HepG2 (cell line): ENCODE measurements around the gene DPY19L1.

Experiments used
- CREB1 ChIP-seq, 2 experiments: fragments of 450-650 bp in 1 of 2; IDR thresholded peaks; 2 replicates each; pipeline ENCODE4 v1.6.1; 2016 to 2017; ENCODE audit warnings: control low read depth in 1 of 2, mild to moderate bottlenecking in 1 of 2, missing compliant biosample characterization in 1 of 2, missing genetic modification characterization in 1 of 2
- RELA ChIP-seq: sonication (generic); formaldehyde crosslinking; IDR thresholded peaks from 2 replicates; pipeline ENCODE4 v1.4.0; 2020; ENCODE audit warnings: missing genetic modification reagents
- ZFP36 ChIP-seq: fragments of 150-350 bp; IDR thresholded peaks from 2 replicates; pipeline ENCODE4 v1.6.1; 2018; ENCODE audit warnings: borderline replicate concordance, low read length, low read depth; ENCODE audit not compliant: partially characterized antibody
- TF ChIP-seq, protein P1 (sequence below): sonication (generic); formaldehyde crosslinking; IDR thresholded peaks from 2 replicates; pipeline ENCODE4 v1.5.0; 2020; ENCODE audit warnings: mild to moderate bottlenecking, missing genetic modification reagents, moderate library complexity
- TF ChIP-seq, protein P2 (sequence below): sonication (generic); formaldehyde crosslinking; IDR thresholded peaks from 2 replicates; pipeline ENCODE4 v1.9.0; 2022; ENCODE audit warnings: low read depth, missing genetic modification reagents

DNA sequence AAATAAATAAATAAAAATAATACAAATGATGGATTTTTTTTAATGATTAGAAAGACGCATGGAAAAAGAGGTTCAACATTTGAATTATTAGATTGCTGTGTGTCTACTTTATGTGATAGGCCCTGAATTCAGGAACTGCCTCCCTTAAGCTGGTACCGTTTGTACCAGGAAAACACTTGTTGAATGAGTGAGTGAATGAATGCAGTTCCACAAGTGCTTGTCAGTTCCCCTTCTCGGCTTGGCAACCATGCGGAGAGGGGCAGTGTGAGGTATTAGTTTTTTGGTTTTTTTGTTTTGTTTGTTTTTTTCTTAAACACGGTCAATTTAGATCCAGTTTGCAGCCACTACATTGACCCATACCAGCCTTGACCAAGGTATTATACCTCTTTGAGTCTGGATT lies 2.1 kb upstream of the DPY19L1 start:
- TF ChIP-seq, protein P1, sequence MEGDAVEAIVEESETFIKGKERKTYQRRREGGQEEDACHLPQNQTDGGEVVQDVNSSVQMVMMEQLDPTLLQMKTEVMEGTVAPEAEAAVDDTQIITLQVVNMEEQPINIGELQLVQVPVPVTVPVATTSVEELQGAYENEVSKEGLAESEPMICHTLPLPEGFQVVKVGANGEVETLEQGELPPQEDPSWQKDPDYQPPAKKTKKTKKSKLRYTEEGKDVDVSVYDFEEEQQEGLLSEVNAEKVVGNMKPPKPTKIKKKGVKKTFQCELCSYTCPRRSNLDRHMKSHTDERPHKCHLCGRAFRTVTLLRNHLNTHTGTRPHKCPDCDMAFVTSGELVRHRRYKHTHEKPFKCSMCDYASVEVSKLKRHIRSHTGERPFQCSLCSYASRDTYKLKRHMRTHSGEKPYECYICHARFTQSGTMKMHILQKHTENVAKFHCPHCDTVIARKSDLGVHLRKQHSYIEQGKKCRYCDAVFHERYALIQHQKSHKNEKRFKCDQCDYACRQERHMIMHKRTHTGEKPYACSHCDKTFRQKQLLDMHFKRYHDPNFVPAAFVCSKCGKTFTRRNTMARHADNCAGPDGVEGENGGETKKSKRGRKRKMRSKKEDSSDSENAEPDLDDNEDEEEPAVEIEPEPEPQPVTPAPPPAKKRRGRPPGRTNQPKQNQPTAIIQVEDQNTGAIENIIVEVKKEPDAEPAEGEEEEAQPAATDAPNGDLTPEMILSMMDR (CRISPR knock-in tag): no peak
- TF ChIP-seq ZFP36 (no peak), CREB1 (IDR thresholded peaks at IDR 0.05) (no peak), CREB1 (CRISPR knock-in tag; IDR thresholded peaks at IDR 0.05) (no peak), RELA (CRISPR knock-in tag) (no peak)
- TF ChIP-seq, protein P2, sequence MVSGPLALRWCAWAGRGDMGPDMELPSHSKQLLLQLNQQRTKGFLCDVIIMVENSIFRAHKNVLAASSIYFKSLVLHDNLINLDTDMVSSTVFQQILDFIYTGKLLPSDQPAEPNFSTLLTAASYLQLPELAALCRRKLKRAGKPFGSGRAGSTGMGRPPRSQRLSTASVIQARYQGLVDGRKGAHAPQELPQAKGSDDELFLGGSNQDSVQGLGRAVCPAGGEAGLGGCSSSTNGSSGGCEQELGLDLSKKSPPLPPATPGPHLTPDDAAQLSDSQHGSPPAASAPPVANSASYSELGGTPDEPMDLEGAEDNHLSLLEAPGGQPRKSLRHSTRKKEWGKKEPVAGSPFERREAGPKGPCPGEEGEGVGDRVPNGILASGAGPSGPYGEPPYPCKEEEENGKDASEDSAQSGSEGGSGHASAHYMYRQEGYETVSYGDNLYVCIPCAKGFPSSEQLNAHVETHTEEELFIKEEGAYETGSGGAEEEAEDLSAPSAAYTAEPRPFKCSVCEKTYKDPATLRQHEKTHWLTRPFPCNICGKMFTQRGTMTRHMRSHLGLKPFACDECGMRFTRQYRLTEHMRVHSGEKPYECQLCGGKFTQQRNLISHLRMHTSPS: no peak
